ENCODE data around the gene E2F2.

E2F2 gene

DNA sequence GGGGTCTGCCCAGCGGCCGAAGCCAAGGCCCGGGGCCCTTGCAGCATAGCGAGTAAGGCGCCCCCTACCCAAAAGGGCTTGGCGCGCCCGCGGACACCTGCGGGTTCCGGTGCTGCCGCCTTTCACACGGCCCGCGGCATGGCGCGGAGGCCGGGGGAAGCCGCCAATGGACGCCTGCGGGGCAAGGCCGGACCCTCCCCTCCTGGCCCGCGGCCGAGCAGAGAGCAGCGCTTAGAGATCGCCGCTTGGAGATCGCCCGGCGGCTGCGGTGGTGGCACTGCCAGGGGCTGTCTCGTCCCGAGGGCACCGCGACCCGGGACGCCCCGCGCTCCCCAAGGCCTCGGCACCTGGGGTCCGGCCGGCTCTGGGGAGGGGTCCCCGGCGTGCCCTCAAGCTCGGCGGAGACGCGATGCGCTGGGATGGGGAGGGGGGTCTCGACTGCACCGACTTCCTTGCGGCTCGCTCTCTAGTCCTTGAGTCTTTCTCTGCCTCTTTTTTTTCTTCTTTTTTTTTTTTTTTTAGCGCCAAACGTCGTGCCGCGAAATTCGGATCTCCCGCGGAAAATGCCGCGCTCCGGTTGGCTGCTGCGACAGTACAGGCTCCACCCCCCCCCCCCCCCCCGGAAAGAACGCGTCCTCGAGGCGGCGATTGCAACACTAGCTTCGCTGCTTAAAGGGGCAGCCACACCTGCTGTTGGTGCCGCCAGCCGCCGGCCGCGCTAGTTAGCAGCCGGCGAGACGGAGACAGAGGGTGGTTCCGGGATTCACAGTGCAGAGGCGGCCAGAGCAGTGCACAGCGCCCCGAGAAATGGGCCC, at the start of gene E2F2:
Gene E2F2 (minus strand): TSS at position 487 of the 815 bp plus-strand sequence. CDS start 440 bp downstream, at position 47.
- DNase-seq: peak; percentile 87

DNA sequence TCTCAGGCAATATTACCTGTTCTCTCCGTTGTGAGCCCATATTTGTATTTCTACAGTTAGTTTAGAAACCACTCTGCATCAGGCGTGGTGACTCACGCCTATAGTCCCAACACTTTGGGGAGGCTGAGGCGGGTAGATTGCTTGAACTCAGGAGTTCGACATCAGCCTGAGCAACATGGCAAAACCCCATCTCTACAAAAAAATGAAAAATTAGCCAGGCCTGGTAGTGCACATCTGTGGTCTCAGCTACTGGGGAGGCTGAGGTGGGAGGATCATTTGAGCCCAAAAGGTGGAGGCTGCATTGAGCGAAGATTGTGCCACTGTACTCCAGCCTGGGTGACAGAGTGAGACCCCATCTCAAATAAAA, 47.9 kb upstream of the E2F2 start:
- DNase-seq: no peak

DNA sequence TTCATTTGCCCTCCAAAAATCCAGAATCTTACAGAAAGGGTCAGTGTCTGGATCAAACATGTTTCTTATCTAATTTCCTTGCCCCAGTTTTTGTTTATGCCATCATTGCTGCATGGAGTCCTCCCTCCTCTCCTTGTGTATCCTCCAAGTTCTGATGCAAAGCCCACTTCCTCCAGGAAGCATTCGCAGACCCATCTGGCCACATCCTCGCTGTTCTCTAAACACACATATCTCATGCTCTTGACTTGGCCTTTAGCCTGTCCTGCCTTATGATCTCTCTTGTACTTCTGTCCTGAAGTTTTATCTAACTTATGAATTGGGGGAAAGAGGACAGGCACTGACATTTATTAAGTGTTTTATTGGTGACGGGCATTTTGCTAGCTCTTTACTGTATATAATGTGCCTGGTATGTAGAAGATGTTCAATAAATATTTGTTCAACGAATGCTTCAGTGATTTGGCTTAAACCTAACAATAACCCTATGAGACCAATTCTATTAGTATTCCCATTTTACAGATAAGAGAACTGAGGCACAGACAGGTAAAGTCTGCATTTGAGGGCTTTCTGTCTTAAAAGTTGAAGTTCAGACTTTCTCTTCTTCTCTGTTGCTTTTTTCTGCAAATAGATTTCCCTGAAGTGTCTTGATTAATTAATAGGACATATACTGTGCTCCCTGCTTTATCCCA, 47.4 kb upstream of the E2F2 start:
- DNase-seq: no peak

DNA sequence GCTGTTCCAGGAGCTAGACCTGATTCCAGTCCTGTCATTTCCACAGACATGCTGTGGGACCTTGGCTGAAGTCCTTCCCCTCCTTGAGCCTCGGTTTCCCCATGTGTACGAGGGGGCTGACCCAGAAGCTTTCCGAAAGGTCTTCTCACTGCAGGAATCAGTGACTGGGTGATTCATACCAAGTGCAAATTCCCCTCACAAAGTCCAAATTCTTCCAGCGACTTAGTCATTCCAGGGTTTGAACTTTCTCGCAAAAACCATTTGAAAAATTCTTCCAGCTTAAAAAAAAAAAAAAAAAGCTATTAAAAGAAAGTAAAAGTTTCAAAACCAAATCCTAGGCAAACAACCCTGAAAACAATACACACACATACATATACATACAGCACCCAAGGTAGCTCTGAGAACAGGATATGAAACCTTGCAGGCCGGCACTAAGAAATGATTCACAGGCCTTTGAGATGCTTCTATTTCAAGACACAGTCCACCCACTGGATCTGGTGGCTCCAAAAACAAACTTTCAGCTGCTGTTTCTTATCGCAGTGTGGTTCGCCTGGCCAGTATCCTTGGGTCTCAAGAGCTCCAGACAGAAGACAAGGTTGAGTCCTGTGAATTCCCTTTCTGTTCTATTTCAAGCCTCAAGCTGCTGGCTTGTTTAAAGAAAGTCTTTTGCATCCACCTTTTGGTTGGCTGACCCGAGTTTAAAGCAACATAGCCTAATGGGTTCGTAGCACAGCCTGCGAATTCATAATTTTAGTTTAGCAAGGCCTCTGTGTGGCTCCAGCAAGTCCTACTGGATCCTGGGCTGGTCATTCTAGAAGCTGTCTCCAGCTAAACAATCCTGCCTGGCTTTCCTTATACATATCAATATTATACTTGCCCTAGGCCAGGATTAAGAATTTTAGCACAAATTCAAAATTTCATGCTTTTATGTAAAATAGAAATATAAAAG, 46.3 kb upstream of the E2F2 start:
- DNase-seq: peak; percentile 41

- DNase-seq: no peak
Observed at GRCh38 chr1:23576338-23577055, 45.5 kb upstream of the E2F2 start.

DNA sequence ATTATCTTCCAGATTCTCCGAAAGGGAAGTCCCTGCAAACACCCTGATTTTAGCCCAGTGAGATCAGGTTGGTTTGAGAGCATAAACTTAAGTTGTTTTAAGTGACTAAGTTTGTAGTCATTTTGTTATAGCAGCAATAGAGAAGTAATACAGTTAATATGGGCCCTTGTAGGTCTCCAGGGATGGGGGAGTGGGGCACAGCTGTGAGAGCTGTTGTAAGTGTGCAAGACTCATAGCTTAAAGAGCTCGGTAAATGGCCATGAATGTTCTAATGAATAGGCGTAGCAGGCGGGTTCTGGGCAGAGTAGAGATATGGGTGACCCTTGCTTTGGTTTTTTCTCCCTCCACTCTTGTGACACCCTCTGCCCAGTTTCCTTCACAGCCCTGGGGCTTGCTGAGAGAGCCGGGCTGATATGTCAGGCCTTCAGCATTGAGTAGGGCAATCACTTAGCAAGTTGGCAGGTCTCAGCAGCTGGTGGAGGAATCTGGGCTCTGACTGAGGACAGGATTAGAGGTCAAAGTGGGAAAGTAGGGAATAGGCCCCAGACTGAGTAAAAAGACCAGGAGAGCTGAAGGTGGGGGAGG, 44.3 kb upstream of the E2F2 start:
- DNase-seq: no peak

GRCh38 chr1:23574265-23574754, 43.3 kb upstream of the E2F2 start:
- DNase-seq: no peak

DNA sequence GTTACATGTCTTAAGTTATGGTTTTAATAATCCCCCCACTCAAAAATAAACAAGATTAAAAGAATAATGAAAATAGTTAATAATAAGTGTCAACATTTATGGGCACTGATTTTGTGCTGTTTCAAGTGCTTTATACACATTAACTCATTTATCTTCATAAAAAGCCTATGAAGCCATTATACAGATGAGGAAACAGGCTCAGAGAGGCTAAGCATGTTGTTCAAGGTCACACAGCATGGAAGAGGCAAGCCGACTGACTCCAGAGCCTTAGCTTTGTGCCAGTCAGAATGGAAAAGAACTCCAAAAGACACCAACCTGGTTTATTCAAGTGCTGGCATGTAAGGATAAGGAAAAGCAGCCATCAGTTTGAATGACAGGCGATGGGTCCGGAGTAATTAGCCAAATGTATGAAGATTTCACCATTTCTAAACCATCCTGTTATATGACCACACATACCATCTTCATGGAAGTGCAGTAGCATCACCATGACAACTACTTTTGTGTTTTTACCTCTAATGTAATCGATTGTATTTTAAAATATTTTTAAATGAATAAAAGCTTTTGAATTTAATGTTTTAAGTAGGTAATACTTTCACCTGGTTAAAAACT, 42.6 kb upstream of the E2F2 start:
- DNase-seq: no peak

DNA sequence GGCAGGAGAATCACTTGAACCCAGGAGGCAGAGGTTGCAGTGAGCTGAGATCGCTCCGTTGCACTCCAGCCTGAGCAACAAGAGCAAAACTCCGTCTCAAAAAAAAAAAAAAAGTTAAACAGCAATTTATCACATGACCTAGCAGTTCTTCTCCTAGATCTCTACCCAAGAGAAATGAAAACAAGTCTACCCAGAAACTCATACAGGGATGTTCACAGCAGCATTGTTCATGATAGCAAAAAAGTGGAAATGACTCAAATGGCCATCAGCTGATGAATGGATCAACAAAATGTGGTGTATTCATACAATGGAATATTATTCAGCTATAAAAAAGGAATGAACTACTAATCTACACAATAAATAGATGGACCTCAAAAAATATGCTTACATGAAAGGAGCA, 40.4 kb upstream of the E2F2 start:
- no peak for DNase-seq

DNA sequence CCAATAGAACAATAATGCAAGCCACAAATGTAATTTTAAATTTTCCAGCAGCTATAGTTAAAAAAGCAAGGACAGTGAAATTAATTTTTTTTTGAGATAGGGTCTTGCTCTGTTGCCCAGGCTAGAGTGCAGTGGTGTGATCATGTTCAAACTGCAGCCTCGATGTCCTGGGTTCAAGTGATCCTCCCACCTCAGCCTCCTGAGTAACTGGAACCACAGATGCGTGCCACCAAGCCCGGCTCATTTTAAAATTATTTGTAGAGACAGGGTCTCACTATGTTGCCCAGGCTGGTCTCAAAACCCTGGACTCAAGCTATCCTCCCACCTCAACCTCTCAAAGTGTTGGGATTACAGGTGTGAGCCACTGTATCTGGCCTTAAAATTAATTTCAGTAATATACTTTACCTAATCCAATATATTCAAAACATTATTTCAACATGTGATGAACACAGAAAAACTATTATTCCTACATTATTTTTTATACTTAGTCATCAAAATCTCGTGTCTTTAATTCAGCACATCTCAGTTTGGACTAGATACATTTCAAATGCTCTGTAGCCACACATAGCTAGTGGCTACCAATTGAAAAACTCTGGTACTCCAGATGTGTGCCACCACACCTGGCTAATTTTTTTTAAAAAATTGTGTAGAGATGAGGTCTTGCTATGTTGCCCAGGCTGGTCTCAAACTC, 39.1 kb upstream of the E2F2 start:
- no peak for DNase-seq

DNA sequence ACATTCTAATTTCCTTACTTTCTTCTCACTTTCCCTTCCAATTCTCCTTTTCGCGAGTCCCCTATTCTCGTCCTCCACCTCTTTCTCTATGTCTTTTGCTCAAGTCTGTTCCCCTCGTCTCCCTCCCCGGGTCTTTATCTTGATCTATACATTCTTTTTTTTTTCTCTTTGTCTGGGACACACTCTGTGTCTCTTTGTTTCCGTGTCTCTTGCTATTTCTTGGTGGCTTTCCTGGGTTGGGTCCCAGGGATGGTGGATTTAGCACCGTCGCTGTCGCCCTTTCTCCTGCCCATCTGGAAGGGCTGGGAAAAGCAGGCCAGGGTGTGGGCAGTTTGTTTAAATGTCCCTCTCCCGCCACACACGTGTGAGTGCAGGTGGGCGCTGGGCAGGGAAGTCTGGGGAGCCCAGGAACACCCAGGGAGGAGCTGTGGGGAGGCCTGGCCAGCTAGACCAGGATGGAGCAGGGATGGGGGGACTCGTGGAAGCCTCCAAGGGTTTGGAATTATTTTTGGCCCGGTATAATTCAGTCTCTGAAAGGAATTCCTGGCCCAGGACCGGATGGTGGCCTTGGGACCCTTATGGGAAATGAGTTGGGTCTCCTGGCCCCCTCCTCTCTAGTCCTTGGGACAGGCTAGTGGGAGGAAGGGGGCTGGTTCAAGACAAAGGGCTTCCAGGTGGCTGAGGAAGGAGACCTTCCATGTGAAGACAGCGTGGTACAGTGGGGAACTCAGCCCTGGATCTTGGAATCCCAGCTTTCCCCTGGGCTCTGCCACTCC, 37.8 kb upstream of the E2F2 start:
- no peak for DNase-seq

DNA sequence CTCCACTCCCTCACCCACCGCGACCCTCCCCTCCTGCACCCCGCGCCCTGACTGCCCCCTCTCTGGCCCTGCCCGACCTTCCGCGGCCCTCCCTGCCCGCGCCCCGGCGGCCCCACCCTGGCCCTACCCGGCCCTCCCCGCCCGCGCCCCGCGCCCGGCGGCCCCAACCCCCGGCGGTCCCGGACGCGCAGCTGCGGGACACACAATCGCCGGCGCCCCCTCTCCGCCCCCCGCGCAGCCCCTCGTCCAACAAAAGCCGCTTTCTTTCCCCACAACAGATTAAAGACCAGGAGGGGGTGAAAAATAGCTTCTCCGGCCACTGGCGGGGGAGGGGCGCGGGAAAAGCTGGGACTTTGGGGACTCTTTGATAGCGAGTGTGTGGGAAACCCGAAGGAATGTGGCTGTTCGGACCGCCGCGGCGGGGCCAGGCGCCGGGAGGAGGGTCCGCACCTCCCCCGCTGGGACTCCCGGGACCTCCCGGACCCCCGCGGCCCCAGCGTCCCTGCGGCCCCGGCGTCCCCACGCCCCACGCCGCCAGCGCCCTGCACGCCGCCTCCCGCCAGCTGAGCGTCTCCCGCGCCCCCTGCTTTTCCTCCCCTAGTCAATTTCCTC, 37.1 kb upstream of the E2F2 start:
- no peak for DNase-seq

DNA sequence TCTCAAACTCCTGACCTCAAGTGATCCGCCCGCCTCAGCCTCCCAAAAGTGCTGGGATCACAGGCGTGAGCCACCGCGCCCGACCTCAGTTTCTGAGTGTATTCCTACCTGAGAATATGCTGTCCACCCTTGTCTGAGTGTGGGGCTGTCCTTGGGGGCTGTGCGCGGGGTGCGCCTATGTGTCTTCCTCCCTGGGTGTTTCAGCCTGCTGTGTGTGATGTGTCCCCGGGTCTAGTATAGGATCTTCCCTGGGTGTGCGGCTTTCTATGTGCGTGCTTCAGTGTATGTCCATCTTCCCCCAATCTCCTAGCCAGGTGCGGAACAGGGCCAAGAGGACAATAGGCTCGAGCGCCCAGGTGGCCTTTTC, 36.6 kb upstream of the E2F2 start:
- DNase-seq: no peak

GRCh38 chr1:23566304-23566703, 35.3 kb upstream of the E2F2 start:
- DNase-seq: no peak

DNA sequence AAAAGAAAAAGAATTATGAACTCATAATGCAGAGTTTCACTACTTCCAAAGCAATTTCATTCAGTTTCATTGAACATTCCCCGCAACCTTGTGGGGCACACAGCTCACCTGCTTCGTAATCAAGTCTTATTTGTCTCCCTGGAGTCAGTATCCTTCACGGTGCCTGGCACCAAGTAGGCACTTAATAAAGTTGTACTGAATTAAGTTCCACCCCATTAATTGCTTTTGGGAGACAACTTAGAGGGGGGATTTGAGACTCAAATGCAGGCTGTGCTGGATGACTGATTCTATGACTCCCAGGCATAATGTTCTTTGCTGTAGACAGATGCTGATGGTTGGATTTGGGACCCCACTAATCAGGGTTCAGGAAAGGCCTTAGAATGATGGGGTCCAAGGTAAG, 34.7 kb upstream of the E2F2 start:
- no peak for DNase-seq

- DNase-seq: no peak
Observed at GRCh38 chr1:23564529-23565122, 33.6 kb upstream of the E2F2 start.

DNA sequence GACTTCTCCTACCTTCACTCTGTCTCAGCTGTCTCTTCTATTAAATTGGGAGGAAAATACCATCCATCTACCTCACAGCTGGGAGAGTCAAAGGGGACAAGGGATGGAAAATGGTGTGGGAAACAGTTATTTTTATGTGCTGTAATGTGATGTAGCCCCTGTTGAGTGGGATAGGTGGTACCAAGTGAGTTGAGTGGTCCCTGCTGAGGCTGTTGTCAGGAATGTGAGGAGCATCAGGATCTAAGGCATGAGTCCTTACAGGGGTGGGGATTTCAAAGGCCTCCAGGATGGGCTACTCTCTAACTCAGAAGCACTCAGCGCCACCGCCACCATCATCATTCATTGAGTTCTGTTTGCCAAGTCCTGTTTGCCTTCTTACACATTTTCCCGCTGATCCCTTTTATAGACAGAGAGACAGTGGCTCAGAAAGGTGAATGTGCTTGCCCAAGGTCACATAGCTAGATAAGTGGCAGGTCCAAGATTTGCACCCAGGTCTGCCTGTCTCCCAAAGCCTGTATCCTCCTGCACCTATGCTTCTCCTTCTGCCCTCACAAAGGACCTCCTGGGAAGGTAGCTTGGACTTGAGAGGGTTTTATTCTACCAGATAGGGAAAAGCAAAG, 32.8 kb upstream of the E2F2 start:
- no peak for DNase-seq

- DNase-seq: no peak
Observed at GRCh38 chr1:23563003-23563402, 32.0 kb upstream of the E2F2 start.

All from NK-92 treated with Interleukin-12 subunit alpha and Interleukin-12 subunit beta, amount 100 ng/mL, for 24 hours (cell line).